Astrocyte (in vitro differentiated cells and primary cell): ENCODE results near the gene STRA6.

Experiments used
- EZH2 ChIP-seq: IDR thresholded peaks from 2 replicates; pipeline ENCODE4 v1.6.1; 2012; ENCODE audit warnings: mild to moderate bottlenecking, low read length, inconsistent platforms; ENCODE audit not compliant: insufficient read depth
- TF ChIP-seq, protein P1 (sequence below): IDR thresholded peaks from 2 replicates; pipeline ENCODE4 v1.5.1; 2011; ENCODE audit warnings: low read depth, mild to moderate bottlenecking, inconsistent platforms, low read length, moderate library complexity; ENCODE audit not compliant: insufficient read depth

DNA sequence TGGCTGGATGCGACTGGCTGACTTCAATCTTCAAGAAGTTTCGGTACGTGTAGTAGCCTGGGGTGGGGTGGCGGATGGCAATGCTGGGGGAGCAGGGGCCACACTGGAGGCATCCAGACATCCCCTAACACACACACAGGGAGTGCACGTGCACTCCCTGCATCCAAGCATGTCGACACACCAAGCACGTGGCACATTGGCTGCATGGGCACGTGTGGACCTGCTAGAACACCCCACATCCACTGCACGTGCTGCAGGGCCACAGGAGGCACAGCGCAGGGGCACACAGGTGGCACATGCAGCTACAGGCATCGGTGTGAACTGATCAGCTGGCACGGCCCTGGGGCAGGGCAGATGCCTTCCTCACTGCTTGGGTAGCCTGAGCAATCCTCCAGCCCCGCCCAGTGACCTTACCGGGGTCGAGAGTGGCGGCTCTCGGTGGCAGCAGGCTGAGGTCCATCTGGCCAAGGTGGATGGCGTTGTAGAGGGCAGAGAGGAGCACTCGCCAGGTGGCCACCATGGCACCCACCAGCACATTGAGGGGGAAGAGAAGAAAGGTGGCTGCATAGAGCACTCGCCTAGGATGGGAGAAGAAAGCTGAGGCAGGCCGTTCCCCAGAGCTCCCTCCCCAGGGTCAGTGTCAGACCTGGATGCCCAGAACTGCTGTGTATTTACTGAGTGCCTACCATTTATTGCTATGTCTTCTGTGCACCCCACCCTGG is 21.5 kb downstream of the STRA6 start:
- TF ChIP-seq, protein P1, sequence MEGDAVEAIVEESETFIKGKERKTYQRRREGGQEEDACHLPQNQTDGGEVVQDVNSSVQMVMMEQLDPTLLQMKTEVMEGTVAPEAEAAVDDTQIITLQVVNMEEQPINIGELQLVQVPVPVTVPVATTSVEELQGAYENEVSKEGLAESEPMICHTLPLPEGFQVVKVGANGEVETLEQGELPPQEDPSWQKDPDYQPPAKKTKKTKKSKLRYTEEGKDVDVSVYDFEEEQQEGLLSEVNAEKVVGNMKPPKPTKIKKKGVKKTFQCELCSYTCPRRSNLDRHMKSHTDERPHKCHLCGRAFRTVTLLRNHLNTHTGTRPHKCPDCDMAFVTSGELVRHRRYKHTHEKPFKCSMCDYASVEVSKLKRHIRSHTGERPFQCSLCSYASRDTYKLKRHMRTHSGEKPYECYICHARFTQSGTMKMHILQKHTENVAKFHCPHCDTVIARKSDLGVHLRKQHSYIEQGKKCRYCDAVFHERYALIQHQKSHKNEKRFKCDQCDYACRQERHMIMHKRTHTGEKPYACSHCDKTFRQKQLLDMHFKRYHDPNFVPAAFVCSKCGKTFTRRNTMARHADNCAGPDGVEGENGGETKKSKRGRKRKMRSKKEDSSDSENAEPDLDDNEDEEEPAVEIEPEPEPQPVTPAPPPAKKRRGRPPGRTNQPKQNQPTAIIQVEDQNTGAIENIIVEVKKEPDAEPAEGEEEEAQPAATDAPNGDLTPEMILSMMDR, result no peak
- no peak for TF ChIP-seq EZH2
